ENCODE results near the gene EPS8L1.

DNA sequence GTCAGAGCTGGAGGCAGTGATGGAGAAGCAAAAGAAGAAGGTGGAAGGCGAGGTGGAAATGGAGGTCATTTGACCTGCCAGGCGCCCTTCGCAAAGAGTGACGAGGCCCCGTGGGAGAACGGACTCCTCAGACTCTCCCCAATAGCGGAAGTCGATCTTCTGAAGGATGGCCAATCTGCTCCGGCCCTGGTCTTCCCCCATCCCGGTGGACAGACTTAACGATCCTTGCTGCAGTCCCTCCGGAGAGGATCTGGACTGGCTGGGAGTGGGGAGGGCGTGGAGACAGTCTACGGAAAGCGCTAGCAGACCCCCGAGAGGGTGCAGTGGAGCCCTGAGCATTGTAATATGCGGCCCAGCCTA, 11.9 kb downstream of the EPS8L1 start:
- TF ChIP-seq NFIC (IDR thresholded peaks at IDR 0.05) (no peak), CEBPB (IDR thresholded peaks at IDR 0.05) (no peak), TCF12 (IDR thresholded peaks at IDR 0.05; ENCODE audit: low read depth) (no peak)

All from Ishikawa (cell line).